GM23338 (cell line): Measurements from ENCODE around the gene TM9SF2. TPM values are rescaled to one million over a fixed set of nuclear protein-coding genes. Genes with fewer than 3 reads are reported as not detected.

ENCODE experiments used
- ATAC-seq: fragments of 200-7000 bp; cut with Tn5 transposase; 3 replicates; pipeline ENCODE4 v1.9.1; 2020
- DNase-seq: peaks from one replicate; pipeline ENCODE4 v3.0.0-alpha.2; 2015; ENCODE audit warnings: low spot score
- H2AFZ ChIP-seq: fragments of 200-600 bp; sonication (generic); 2 replicates; pipeline ENCODE4 v1.8.0; 2016; ENCODE audit warnings: antibody characterized with exemption, mild to moderate bottlenecking, moderate library complexity
- H3F3A ChIP-seq: fragments of 200-600 bp; sonication (generic); replicated peaks from 2 replicates; pipeline ENCODE4 v1.8.0; 2017; ENCODE audit warnings: antibody characterized with exemption, mixed run types, low read depth
- H3K27ac ChIP-seq: fragments of 200-600 bp; sonication (generic); 2 replicates; pipeline ENCODE4 v1.6.1; 2016; ENCODE audit warnings: low read depth
- H3K27me3 ChIP-seq: fragments of 200-600 bp; sonication (generic); 2 replicates; pipeline ENCODE4 v1.8.0; 2016; ENCODE audit warnings: mild to moderate bottlenecking, mixed run types, moderate library complexity; ENCODE audit not compliant: insufficient read depth
- H3K36me3 ChIP-seq: fragments of 200-600 bp; sonication (generic); 2 replicates; pipeline ENCODE4 v1.8.0; 2016; ENCODE audit warnings: mild to moderate bottlenecking; ENCODE audit not compliant: insufficient read depth
- H3K4me1 ChIP-seq: fragments of 200-600 bp; sonication (generic); 2 replicates; pipeline ENCODE4 v1.8.0; 2016; ENCODE audit warnings: mild to moderate bottlenecking, moderate library complexity; ENCODE audit not compliant: insufficient read depth
- H3K4me2 ChIP-seq: fragments of 200-600 bp; sonication (generic); 2 replicates; pipeline ENCODE4 v1.7.1; 2017; ENCODE audit warnings: mixed run types
- H3K4me3 ChIP-seq: fragments of 200-600 bp; sonication (generic); 2 replicates; pipeline ENCODE4 v1.6.1; 2016; ENCODE audit warnings: mixed run types
- H3K79me2 ChIP-seq: fragments of 200-600 bp; sonication (generic); replicated peaks from 2 replicates; pipeline ENCODE4 v1.8.0; 2017; ENCODE audit warnings: mild to moderate bottlenecking; ENCODE audit not compliant: insufficient read depth
- H3K9me2 ChIP-seq: fragments of 200-600 bp; sonication (generic); 2 replicates; pipeline ENCODE4 v1.8.0; 2017; ENCODE audit not compliant: insufficient read depth
- H4K20me1 ChIP-seq: fragments of 200-600 bp; sonication (generic); replicated peaks from 2 replicates; pipeline ENCODE4 v1.8.0; 2017; ENCODE audit warnings: mild to moderate bottlenecking; ENCODE audit not compliant: insufficient read depth
- H3K27ac Mint-ChIP-seq: 2 replicates; pipeline ENCODE4 v1.8.0; 2020; ENCODE audit warnings: inconsistent platforms, mild to moderate bottlenecking, moderate library complexity, mixed read lengths
- H3K27me3 Mint-ChIP-seq: 3 replicates; pipeline ENCODE4 v1.8.0; 2022; ENCODE audit warnings: low read depth, mild to moderate bottlenecking, moderate library complexity, mixed read lengths, inconsistent platforms; ENCODE audit not compliant: insufficient read depth, poor library complexity
- H3K36me3 Mint-ChIP-seq: 3 replicates; pipeline ENCODE4 v1.8.0; 2021; ENCODE audit warnings: low read depth, mild to moderate bottlenecking, inconsistent platforms, moderate library complexity, mixed read lengths
- H3K4me1 Mint-ChIP-seq: 3 replicates; pipeline ENCODE4 v1.8.0; 2020; ENCODE audit warnings: mild to moderate bottlenecking, inconsistent platforms, mixed read lengths
- H3K4me3 Mint-ChIP-seq: 3 replicates; pipeline ENCODE4 v1.8.0; 2021; ENCODE audit warnings: moderate library complexity, mild to moderate bottlenecking, inconsistent platforms, mixed read lengths
- H3K9me3 Mint-ChIP-seq: 3 replicates; pipeline ENCODE4 v1.8.0; 2020; ENCODE audit warnings: moderate library complexity, mild to moderate bottlenecking, inconsistent platforms, mixed read lengths
- CREB1 ChIP-seq: fragments of 250-450 bp; sonication (Bioruptor Pico); IDR thresholded peaks from 2 replicates; pipeline ENCODE4 v1.5.0; 2020; ENCODE audit warnings: low read depth, mild to moderate bottlenecking, moderate library complexity
- EZH2 ChIP-seq: fragments of 200-600 bp; sonication (generic); IDR thresholded peaks from one replicate; pipeline ENCODE4 v1.8.0; 2017; ENCODE audit warnings: antibody characterized with exemption, mild to moderate bottlenecking, low read depth; ENCODE audit not compliant: unreplicated experiment
- EZH2phosphoT487 ChIP-seq: fragments of 200-600 bp; sonication (generic); IDR thresholded peaks from one replicate; pipeline ENCODE4 v1.8.1; 2018; ENCODE audit warnings: antibody characterized with exemption; ENCODE audit not compliant: unreplicated experiment
- JUNB ChIP-seq: IDR thresholded peaks from one replicate; pipeline ENCODE4 v1.6.1; 2016; ENCODE audit warnings: antibody characterized with exemption; ENCODE audit not compliant: unreplicated experiment
- NANOG ChIP-seq: IDR thresholded peaks from 2 replicates; pipeline ENCODE4 v1.6.1; 2016; ENCODE audit warnings: antibody characterized with exemption, borderline replicate concordance
- POLR2AphosphoS5 ChIP-seq: IDR thresholded peaks from 2 replicates; pipeline ENCODE4 v1.6.1; 2016; ENCODE audit warnings: antibody characterized with exemption, low read depth
- STAT1 ChIP-seq: IDR thresholded peaks from one replicate; pipeline ENCODE4 v1.6.1; 2016; ENCODE audit warnings: antibody characterized with exemption; ENCODE audit not compliant: unreplicated experiment
- ZNF114 ChIP-seq: fragments of 250-450 bp; sonication (Bioruptor Pico); IDR thresholded peaks from 2 replicates; pipeline ENCODE4 v1.5.0; 2020; ENCODE audit warnings: mild to moderate bottlenecking, moderate library complexity
- ZNF331 ChIP-seq: fragments of 250-450 bp; sonication (Bioruptor Pico); IDR thresholded peaks from 2 replicates; pipeline ENCODE4 v1.5.0; 2020; ENCODE audit warnings: low read depth, mild to moderate bottlenecking, moderate library complexity
- polyA plus RNA-seq: library from polyadenylated mRNA; unstranded; fragments of >200 nt; fragmentation: Nextera tagmentation; extraction: Ambion mirVana; gene quantifications from 2 replicates; pipeline ENCODE4 v1.2.1, GENCODE V29; 2016
- total RNA-seq: library from RNA; depleted of rRNA; stranded (reverse); fragments of >200 nt; shearing (Covaris generic); gene quantifications from 2 replicates; pipeline ENCODE4 v1.2.3, GENCODE V29; 2014
- TF ChIP-seq, protein P1 (sequence below): IDR thresholded peaks from 2 replicates; pipeline ENCODE4 v1.6.1; 2016; ENCODE audit warnings: antibody characterized with exemption
- TF ChIP-seq, protein P2 (sequence below): fragments of 250-450 bp; sonication (Bioruptor Pico); IDR thresholded peaks from 2 replicates; pipeline ENCODE4 v1.5.0; 2020; ENCODE audit warnings: mild to moderate bottlenecking, moderate library complexity
- TF ChIP-seq, protein P3 (sequence below), 2 experiments: fragments of 200-600 bp in 1 of 2; sonication (generic) in 1 of 2; conservative IDR thresholded peaks; 2 replicates each; pipeline versions ENCODE4 v1.5.1 to v1.6.1; 2016 to 2017; ENCODE audit warnings: antibody characterized with exemption in 2 of 2, low read depth in 2 of 2, mild to moderate bottlenecking in 2 of 2, moderate library complexity in 1 of 2
- TF ChIP-seq, protein P4 (sequence below): IDR thresholded peaks from one replicate; pipeline ENCODE4 v1.6.1; 2018; ENCODE audit warnings: antibody characterized with exemption; ENCODE audit not compliant: unreplicated experiment

TM9SF2 gene
- total and polyA plus RNA-seq, 2 experiments from 2014 or later: 50.5 to 115 TPM

DNA sequence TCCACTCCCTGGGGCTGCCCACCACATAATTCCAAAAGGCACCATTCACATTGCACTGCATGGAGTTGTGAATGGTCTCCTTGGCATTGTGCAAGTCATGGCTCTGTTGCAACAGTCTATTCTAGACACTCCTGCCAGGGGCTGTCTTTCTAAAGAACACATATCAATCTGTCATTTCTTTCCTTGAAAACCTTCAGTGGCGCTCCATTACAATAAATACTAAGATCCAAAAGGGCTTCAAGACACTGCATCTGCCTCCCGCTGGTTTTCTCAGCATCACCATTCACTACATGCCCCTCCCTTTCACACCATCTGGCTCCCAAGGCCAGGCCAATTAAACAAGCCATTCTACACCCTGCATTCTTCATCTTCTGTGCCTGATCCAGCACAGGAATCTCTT is 32.2 kb upstream of the TM9SF2 start:
- H3K4me3 Mint-ChIP-seq: no peak overlapping the region
- Histone ChIP-seq H3K79me2 (no peaks in the 10 kb centered on the region), H3K27me3 (no peaks in the 10 kb centered on the region), H3K9me2 (no peaks in the 10 kb centered on the region), H3K36me3 (no peaks in the 10 kb centered on the region), H2AFZ (no peak overlapping the region), H3K27ac (no peak overlapping the region), H4K20me1 (no peaks in the 10 kb centered on the region), H3F3A (no peaks in the 10 kb centered on the region), H3K4me3 (no peak overlapping the region), H3K4me2 (no peak overlapping the region), H3K4me1 (no peaks in the 10 kb centered on the region; the same call in 1 of the 2 replicates)
- no peaks in the 10 kb centered on the region for H3K36me3 Mint-ChIP-seq
- peaks cover 15% of the 10 kb centered on the region for H3K4me1 Mint-ChIP-seq
- ATAC-seq (no peak; the same call in 2 of the 3 replicates), DNase-seq (peak; percentile 28)
- H3K27ac Mint-ChIP-seq: no peak overlapping the region
- H3K9me3 Mint-ChIP-seq: no peaks in the 10 kb centered on the region
- no peak for TF ChIP-seq POLR2AphosphoS5
- TF ChIP-seq, protein P1, sequence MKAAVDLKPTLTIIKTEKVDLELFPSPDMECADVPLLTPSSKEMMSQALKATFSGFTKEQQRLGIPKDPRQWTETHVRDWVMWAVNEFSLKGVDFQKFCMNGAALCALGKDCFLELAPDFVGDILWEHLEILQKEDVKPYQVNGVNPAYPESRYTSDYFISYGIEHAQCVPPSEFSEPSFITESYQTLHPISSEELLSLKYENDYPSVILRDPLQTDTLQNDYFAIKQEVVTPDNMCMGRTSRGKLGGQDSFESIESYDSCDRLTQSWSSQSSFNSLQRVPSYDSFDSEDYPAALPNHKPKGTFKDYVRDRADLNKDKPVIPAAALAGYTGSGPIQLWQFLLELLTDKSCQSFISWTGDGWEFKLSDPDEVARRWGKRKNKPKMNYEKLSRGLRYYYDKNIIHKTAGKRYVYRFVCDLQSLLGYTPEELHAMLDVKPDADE: no peak
- TF ChIP-seq, protein P2, sequence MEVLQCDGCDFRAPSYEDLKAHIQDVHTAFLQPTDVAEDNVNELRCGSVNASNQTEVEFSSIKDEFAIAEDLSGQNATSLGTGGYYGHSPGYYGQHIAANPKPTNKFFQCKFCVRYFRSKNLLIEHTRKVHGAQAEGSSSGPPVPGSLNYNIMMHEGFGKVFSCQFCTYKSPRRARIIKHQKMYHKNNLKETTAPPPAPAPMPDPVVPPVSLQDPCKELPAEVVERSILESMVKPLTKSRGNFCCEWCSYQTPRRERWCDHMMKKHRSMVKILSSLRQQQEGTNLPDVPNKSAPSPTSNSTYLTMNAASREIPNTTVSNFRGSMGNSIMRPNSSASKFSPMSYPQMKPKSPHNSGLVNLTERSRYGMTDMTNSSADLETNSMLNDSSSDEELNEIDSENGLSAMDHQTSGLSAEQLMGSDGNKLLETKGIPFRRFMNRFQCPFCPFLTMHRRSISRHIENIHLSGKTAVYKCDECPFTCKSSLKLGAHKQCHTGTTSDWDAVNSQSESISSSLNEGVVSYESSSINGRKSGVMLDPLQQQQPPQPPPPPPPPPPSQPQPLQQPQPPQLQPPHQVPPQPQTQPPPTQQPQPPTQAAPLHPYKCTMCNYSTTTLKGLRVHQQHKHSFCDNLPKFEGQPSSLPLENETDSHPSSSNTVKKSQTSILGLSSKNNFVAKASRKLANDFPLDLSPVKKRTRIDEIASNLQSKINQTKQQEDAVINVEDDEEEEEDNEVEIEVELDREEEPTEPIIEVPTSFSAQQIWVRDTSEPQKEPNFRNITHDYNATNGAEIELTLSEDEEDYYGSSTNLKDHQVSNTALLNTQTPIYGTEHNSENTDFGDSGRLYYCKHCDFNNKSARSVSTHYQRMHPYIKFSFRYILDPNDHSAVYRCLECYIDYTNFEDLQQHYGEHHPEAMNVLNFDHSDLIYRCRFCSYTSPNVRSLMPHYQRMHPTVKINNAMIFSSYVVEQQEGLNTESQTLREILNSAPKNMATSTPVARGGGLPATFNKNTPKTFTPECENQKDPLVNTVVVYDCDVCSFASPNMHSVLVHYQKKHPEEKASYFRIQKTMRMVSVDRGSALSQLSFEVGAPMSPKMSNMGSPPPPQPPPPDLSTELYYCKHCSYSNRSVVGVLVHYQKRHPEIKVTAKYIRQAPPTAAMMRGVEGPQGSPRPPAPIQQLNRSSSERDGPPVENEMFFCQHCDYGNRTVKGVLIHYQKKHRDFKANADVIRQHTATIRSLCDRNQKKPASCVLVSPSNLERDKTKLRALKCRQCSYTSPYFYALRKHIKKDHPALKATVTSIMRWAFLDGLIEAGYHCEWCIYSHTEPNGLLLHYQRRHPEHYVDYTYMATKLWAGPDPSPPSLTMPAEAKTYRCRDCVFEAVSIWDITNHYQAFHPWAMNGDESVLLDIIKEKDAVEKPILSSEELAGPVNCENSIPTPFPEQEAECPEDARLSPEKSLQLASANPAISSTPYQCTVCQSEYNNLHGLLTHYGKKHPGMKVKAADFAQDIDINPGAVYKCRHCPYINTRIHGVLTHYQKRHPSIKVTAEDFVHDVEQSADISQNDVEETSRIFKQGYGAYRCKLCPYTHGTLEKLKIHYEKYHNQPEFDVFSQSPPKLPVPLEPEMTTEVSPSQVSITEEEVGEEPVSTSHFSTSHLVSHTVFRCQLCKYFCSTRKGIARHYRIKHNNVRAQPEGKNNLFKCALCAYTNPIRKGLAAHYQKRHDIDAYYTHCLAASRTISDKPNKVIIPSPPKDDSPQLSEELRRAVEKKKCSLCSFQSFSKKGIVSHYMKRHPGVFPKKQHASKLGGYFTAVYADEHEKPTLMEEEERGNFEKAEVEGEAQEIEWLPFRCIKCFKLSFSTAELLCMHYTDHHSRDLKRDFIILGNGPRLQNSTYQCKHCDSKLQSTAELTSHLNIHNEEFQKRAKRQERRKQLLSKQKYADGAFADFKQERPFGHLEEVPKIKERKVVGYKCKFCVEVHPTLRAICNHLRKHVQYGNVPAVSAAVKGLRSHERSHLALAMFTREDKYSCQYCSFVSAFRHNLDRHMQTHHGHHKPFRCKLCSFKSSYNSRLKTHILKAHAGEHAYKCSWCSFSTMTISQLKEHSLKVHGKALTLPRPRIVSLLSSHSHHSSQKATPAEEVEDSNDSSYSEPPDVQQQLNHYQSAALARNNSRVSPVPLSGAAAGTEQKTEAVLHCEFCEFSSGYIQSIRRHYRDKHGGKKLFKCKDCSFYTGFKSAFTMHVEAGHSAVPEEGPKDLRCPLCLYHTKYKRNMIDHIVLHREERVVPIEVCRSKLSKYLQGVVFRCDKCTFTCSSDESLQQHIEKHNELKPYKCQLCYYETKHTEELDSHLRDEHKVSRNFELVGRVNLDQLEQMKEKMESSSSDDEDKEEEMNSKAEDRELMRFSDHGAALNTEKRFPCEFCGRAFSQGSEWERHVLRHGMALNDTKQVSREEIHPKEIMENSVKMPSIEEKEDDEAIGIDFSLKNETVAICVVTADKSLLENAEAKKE (CRISPR knock-in tag): no peak
- TF ChIP-seq, protein P3, sequence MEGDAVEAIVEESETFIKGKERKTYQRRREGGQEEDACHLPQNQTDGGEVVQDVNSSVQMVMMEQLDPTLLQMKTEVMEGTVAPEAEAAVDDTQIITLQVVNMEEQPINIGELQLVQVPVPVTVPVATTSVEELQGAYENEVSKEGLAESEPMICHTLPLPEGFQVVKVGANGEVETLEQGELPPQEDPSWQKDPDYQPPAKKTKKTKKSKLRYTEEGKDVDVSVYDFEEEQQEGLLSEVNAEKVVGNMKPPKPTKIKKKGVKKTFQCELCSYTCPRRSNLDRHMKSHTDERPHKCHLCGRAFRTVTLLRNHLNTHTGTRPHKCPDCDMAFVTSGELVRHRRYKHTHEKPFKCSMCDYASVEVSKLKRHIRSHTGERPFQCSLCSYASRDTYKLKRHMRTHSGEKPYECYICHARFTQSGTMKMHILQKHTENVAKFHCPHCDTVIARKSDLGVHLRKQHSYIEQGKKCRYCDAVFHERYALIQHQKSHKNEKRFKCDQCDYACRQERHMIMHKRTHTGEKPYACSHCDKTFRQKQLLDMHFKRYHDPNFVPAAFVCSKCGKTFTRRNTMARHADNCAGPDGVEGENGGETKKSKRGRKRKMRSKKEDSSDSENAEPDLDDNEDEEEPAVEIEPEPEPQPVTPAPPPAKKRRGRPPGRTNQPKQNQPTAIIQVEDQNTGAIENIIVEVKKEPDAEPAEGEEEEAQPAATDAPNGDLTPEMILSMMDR (conservative IDR thresholded peaks at IDR 0.05; ENCODE audit: low read depth in 2 of 2): no peak
- no peak for TF ChIP-seq ZNF114 (CRISPR knock-in tag)
- TF ChIP-seq, protein P4, sequence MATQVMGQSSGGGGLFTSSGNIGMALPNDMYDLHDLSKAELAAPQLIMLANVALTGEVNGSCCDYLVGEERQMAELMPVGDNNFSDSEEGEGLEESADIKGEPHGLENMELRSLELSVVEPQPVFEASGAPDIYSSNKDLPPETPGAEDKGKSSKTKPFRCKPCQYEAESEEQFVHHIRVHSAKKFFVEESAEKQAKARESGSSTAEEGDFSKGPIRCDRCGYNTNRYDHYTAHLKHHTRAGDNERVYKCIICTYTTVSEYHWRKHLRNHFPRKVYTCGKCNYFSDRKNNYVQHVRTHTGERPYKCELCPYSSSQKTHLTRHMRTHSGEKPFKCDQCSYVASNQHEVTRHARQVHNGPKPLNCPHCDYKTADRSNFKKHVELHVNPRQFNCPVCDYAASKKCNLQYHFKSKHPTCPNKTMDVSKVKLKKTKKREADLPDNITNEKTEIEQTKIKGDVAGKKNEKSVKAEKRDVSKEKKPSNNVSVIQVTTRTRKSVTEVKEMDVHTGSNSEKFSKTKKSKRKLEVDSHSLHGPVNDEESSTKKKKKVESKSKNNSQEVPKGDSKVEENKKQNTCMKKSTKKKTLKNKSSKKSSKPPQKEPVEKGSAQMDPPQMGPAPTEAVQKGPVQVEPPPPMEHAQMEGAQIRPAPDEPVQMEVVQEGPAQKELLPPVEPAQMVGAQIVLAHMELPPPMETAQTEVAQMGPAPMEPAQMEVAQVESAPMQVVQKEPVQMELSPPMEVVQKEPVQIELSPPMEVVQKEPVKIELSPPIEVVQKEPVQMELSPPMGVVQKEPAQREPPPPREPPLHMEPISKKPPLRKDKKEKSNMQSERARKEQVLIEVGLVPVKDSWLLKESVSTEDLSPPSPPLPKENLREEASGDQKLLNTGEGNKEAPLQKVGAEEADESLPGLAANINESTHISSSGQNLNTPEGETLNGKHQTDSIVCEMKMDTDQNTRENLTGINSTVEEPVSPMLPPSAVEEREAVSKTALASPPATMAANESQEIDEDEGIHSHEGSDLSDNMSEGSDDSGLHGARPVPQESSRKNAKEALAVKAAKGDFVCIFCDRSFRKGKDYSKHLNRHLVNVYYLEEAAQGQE: no peak
- TF ChIP-seq CREB1 (CRISPR knock-in tag): no peak
- no peak for TF ChIP-seq ZNF331
- TF ChIP-seq EZH2phosphoT487: no peak
- TF ChIP-seq EZH2: no peak
- no peak for TF ChIP-seq STAT1
- no peak for TF ChIP-seq JUNB
- TF ChIP-seq NANOG: no peak
- peaks cover 6% of the 10 kb centered on the region for H3K27me3 Mint-ChIP-seq
